ENCODE data around the gene FXYD5. TPM values are rescaled to one million over a fixed set of nuclear protein-coding genes. Genes with fewer than 3 reads are reported as not detected.

Gene FXYD5
- total and polyA plus RNA-seq, 9 donors: 13.3 to 28.1 (median 20.0) TPM

GRCh38 chr19:35156673-35157014, 2.1 kb downstream of the FXYD5 start:
- H3K4me1 ChIP-seq (ENCODE audit: control insufficient read depth, insufficient read depth, low read length): peaks cover 22% of the 10 kb centered on the region
- H3K36me3 ChIP-seq (ENCODE audit: control insufficient read depth, insufficient read depth, low read length): no peaks in the 10 kb centered on the region
- H3K27ac ChIP-seq (ENCODE audit: low read length): no peak overlapping the region
- H3K27me3 ChIP-seq (ENCODE audit: control insufficient read depth, insufficient read depth, low read length): peaks cover 54% of the 10 kb centered on the region
- no peak overlapping the region for H3K4me3 ChIP-seq (ENCODE audit: low read length)
- no peaks in the 10 kb centered on the region for H3K9me3 ChIP-seq (replicated peaks; ENCODE audit: control insufficient read depth, low read depth, low read length)
- no peak for DNase-seq
- whole genome bisulfite sequencing (ENCODE audit: insufficient coverage): 65% methylated on average over 6 of the region's 7 CpGs

- H3K4me3 ChIP-seq (ENCODE audit: low read length): no peak overlapping the region
- peaks cover 3% of the 10 kb centered on the region for H3K9me3 ChIP-seq (replicated peaks; ENCODE audit: control insufficient read depth, low read depth, low read length)
- DNase-seq: no peak
- peaks cover 51% of the 10 kb centered on the region for H3K27me3 ChIP-seq (ENCODE audit: control insufficient read depth, insufficient read depth, low read length)
- WGBS (ENCODE audit: insufficient coverage): no CpG with 5 or more reads among the region's 4 CpGs
- H3K4me1 ChIP-seq (ENCODE audit: control insufficient read depth, insufficient read depth, low read length): peaks cover 22% of the 10 kb centered on the region
- no peak overlapping the region for H3K27ac ChIP-seq (ENCODE audit: low read length)
- H3K36me3 ChIP-seq (ENCODE audit: control insufficient read depth, insufficient read depth, low read length): no peaks in the 10 kb centered on the region
Observed at GRCh38 chr19:35157431-35157830, 2.9 kb downstream of the FXYD5 start.

- WGBS (ENCODE audit: insufficient coverage): 93% methylated on average over 2 of the region's 8 CpGs
- Histone ChIP-seq H3K27me3 (ENCODE audit: control insufficient read depth, insufficient read depth, low read length) (peaks cover 35% of the 10 kb centered on the region), H3K4me3 (ENCODE audit: low read length) (no peak overlapping the region), H3K36me3 (ENCODE audit: control insufficient read depth, insufficient read depth, low read length) (no peaks in the 10 kb centered on the region), H3K9me3 (replicated peaks; ENCODE audit: control insufficient read depth, low read depth, low read length) (peaks cover 5% of the 10 kb centered on the region), H3K4me1 (ENCODE audit: control insufficient read depth, insufficient read depth, low read length) (peaks cover 13% of the 10 kb centered on the region), H3K27ac (ENCODE audit: low read length) (no peak overlapping the region)
- DNase-seq: no peak
Observed at GRCh38 chr19:35159606-35160005, 5.1 kb downstream of the FXYD5 start.

- H3K27me3 ChIP-seq (ENCODE audit: control insufficient read depth, insufficient read depth, low read length): peaks cover 23% of the 10 kb centered on the region
- peaks cover under 1% of the 10 kb centered on the region for H3K4me1 ChIP-seq (ENCODE audit: control insufficient read depth, insufficient read depth, low read length)
- H3K9me3 ChIP-seq (replicated peaks; ENCODE audit: control insufficient read depth, low read depth, low read length): peaks cover 9% of the 10 kb centered on the region
- no peak overlapping the region for H3K27ac ChIP-seq (ENCODE audit: low read length)
- no peaks in the 10 kb centered on the region for H3K36me3 ChIP-seq (ENCODE audit: control insufficient read depth, insufficient read depth, low read length)
- H3K4me3 ChIP-seq (ENCODE audit: low read length): no peak overlapping the region
- WGBS (ENCODE audit: insufficient coverage): 88% methylated on average over 4 of the region's 9 CpGs
- DNase-seq: no peak
Observed at GRCh38 chr19:35160629-35161433, 6.3 kb downstream of the FXYD5 start.

GRCh38 chr19:35161434-35161743, 6.9 kb downstream of the FXYD5 start:
- H3K9me3 ChIP-seq (replicated peaks; ENCODE audit: control insufficient read depth, low read depth, low read length): peaks cover 15% of the 10 kb centered on the region
- WGBS (ENCODE audit: insufficient coverage): 89% methylated on average over 2 of the region's 2 CpGs
- peaks cover 17% of the 10 kb centered on the region for H3K27me3 ChIP-seq (ENCODE audit: control insufficient read depth, insufficient read depth, low read length)
- H3K4me3 ChIP-seq (ENCODE audit: low read length): no peak overlapping the region
- no peaks in the 10 kb centered on the region for H3K36me3 ChIP-seq (ENCODE audit: control insufficient read depth, insufficient read depth, low read length)
- H3K4me1 ChIP-seq (ENCODE audit: control insufficient read depth, insufficient read depth, low read length): no peaks in the 10 kb centered on the region
- no peak for DNase-seq
- no peak overlapping the region for H3K27ac ChIP-seq (ENCODE audit: low read length)

GRCh38 chr19:35162471-35163326, 8.2 kb downstream of the FXYD5 start:
- Histone ChIP-seq H3K27ac (ENCODE audit: low read length) (no peak overlapping the region), H3K4me3 (ENCODE audit: low read length) (no peak overlapping the region), H3K27me3 (ENCODE audit: control insufficient read depth, insufficient read depth, low read length) (peaks cover 6% of the 10 kb centered on the region), H3K36me3 (ENCODE audit: control insufficient read depth, insufficient read depth, low read length) (no peaks in the 10 kb centered on the region), H3K4me1 (ENCODE audit: control insufficient read depth, insufficient read depth, low read length) (no peaks in the 10 kb centered on the region), H3K9me3 (replicated peaks; ENCODE audit: control insufficient read depth, low read depth, low read length) (peaks cover 19% of the 10 kb centered on the region)
- DNase-seq: no peak
- WGBS (ENCODE audit: insufficient coverage): 68% methylated on average over 3 of the region's 6 CpGs

GRCh38 chr19:35164418-35164817, 9.9 kb downstream of the FXYD5 start:
- H3K36me3 ChIP-seq (ENCODE audit: control insufficient read depth, insufficient read depth, low read length): no peaks in the 10 kb centered on the region
- no CpG with 5 or more reads among the region's 2 CpGs for WGBS (ENCODE audit: insufficient coverage)
- H3K27ac ChIP-seq (ENCODE audit: low read length): no peak overlapping the region
- H3K4me1 ChIP-seq (ENCODE audit: control insufficient read depth, insufficient read depth, low read length): no peaks in the 10 kb centered on the region
- DNase-seq: no peak
- no peak overlapping the region for H3K4me3 ChIP-seq (ENCODE audit: low read length)
- peaks cover 3% of the 10 kb centered on the region for H3K27me3 ChIP-seq (ENCODE audit: control insufficient read depth, insufficient read depth, low read length)
- H3K9me3 ChIP-seq (replicated peaks; ENCODE audit: control insufficient read depth, low read depth, low read length): peaks cover 19% of the 10 kb centered on the region

- Histone ChIP-seq H3K27me3 (ENCODE audit: control insufficient read depth, insufficient read depth, low read length) (peaks cover 3% of the 10 kb centered on the region), H3K36me3 (ENCODE audit: control insufficient read depth, insufficient read depth, low read length) (no peaks in the 10 kb centered on the region), H3K27ac (ENCODE audit: low read length) (no peak overlapping the region), H3K4me3 (ENCODE audit: low read length) (no peak overlapping the region), H3K9me3 (replicated peaks; ENCODE audit: control insufficient read depth, low read depth, low read length) (peaks cover 19% of the 10 kb centered on the region), H3K4me1 (ENCODE audit: control insufficient read depth, insufficient read depth, low read length) (no peaks in the 10 kb centered on the region)
- DNase-seq: no peak
- 100% methylated on average over 1 of the region's 5 CpGs for WGBS (ENCODE audit: insufficient coverage)
Observed at GRCh38 chr19:35165200-35166058, 10.9 kb downstream of the FXYD5 start.

- Histone ChIP-seq H3K36me3 (ENCODE audit: control insufficient read depth, insufficient read depth, low read length) (no peaks in the 10 kb centered on the region), H3K9me3 (replicated peaks; ENCODE audit: control insufficient read depth, low read depth, low read length) (peaks cover 19% of the 10 kb centered on the region), H3K27ac (ENCODE audit: low read length) (no peak overlapping the region), H3K27me3 (ENCODE audit: control insufficient read depth, insufficient read depth, low read length) (peaks cover 3% of the 10 kb centered on the region), H3K4me1 (ENCODE audit: control insufficient read depth, insufficient read depth, low read length) (no peaks in the 10 kb centered on the region), H3K4me3 (ENCODE audit: low read length) (no peak overlapping the region)
- WGBS (ENCODE audit: insufficient coverage): no CpG with 5 or more reads among the region's 7 CpGs
- no peak for DNase-seq
Observed at GRCh38 chr19:35166100-35167063, 11.8 kb downstream of the FXYD5 start.

Measured in muscle of leg (tissue), 11 donors.